ENCODE data around the gene PANX2. TPM values are rescaled to one million over a fixed set of nuclear protein-coding genes. Genes with fewer than 3 reads are reported as not detected.

Gene PANX2
- total RNA-seq, 1 experiment from 2014 or later, result 2.6 TPM

GRCh38 chr22:50174382-50175190 is 4.1 kb downstream of the PANX2 start:
- Histone ChIP-seq H3K4me3 (ENCODE audit: low read depth, low read length) (no peak overlapping the region), H3K4me1 (peaks cover 13% of the 10 kb centered on the region; the same call in 1 of the 2 replicates), H3K27me3 (replicated peaks; ENCODE audit: control insufficient read depth, insufficient read depth, low read length) (no peaks in the 10 kb centered on the region), H3K36me3 (ENCODE audit: control insufficient read depth, insufficient read depth, low read length) (no peaks in the 10 kb centered on the region), H3K9me3 (no peaks in the 10 kb centered on the region)
- no TSS peak for BruUV-seq (replicated peaks)
- peaks cover 3% of the 10 kb centered on the region for H3K27me3 Mint-ChIP-seq (ENCODE audit: insufficient read depth, unreplicated experiment)
- no peaks in the 10 kb centered on the region for H3K9me3 Mint-ChIP-seq (ENCODE audit: unreplicated experiment)
- H3K4me1 Mint-ChIP-seq (ENCODE audit: low read depth, unreplicated experiment), result peaks cover 2% of the 10 kb centered on the region
- H3K27ac Mint-ChIP-seq (ENCODE audit: unreplicated experiment), result no peak overlapping the region
- H3K4me3 Mint-ChIP-seq (ENCODE audit: unreplicated experiment), result no peak overlapping the region
- DNase-seq, result no peak
- intact Hi-C loops (cut with micrococcal nuclease; ENCODE audit: unreplicated experiment), result no loop called here
- no peaks in the 10 kb centered on the region for H3K36me3 Mint-ChIP-seq (ENCODE audit: insufficient read depth, unreplicated experiment)
- CTCF ChIA-PET, result no interaction called here
- POLR2A ChIA-PET, result no interaction called here
- no peak for TF ChIP-seq CTCF (IDR thresholded peaks at IDR 0.05; ENCODE audit: insufficient read depth in 1 of 2, low read depth in 1 of 2, low read length in 1 of 2, severe bottlenecking in 1 of 2, unreplicated experiment in 1 of 2)

DNA sequence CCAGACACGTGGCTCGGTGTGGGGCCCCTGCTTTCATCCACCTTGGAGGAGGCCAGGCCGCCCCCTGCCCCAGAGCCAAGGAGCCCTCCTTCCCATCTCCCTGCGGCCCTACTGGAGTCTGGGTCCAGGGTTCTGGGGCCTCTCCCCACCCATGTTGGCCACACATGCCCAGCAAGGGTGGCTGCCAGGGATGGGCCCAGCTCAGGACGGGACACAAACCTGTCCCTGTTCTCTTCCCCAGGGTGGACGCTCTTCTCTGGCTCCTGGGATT is 4.6 kb downstream of the PANX2 start:
- no peak for DNase-seq
- ChIA-PET CTCF (no interaction called here), POLR2A (no interaction called here)
- H3K4me3 Mint-ChIP-seq (ENCODE audit: unreplicated experiment), result no peak overlapping the region
- H3K27me3 Mint-ChIP-seq (ENCODE audit: insufficient read depth, unreplicated experiment), result peaks cover 3% of the 10 kb centered on the region
- Histone ChIP-seq H3K4me1 (peaks cover 17% of the 10 kb centered on the region; the same call in 1 of the 2 replicates), H3K36me3 (ENCODE audit: control insufficient read depth, insufficient read depth, low read length) (no peaks in the 10 kb centered on the region), H3K9me3 (no peaks in the 10 kb centered on the region), H3K4me3 (ENCODE audit: low read depth, low read length) (no peak overlapping the region), H3K27me3 (replicated peaks; ENCODE audit: control insufficient read depth, insufficient read depth, low read length) (no peaks in the 10 kb centered on the region)
- H3K27ac Mint-ChIP-seq (ENCODE audit: unreplicated experiment), result no peak overlapping the region
- H3K36me3 Mint-ChIP-seq (ENCODE audit: insufficient read depth, unreplicated experiment), result no peaks in the 10 kb centered on the region
- H3K9me3 Mint-ChIP-seq (ENCODE audit: unreplicated experiment), result no peaks in the 10 kb centered on the region
- H3K4me1 Mint-ChIP-seq (ENCODE audit: low read depth, unreplicated experiment), result peaks cover 7% of the 10 kb centered on the region
- BruUV-seq (replicated peaks), result no TSS peak
- intact Hi-C loops (cut with micrococcal nuclease; ENCODE audit: unreplicated experiment), result no loop called here
- no peak for TF ChIP-seq CTCF (IDR thresholded peaks at IDR 0.05; ENCODE audit: insufficient read depth in 1 of 2, low read depth in 1 of 2, low read length in 1 of 2, severe bottlenecking in 1 of 2, unreplicated experiment in 1 of 2)

DNA sequence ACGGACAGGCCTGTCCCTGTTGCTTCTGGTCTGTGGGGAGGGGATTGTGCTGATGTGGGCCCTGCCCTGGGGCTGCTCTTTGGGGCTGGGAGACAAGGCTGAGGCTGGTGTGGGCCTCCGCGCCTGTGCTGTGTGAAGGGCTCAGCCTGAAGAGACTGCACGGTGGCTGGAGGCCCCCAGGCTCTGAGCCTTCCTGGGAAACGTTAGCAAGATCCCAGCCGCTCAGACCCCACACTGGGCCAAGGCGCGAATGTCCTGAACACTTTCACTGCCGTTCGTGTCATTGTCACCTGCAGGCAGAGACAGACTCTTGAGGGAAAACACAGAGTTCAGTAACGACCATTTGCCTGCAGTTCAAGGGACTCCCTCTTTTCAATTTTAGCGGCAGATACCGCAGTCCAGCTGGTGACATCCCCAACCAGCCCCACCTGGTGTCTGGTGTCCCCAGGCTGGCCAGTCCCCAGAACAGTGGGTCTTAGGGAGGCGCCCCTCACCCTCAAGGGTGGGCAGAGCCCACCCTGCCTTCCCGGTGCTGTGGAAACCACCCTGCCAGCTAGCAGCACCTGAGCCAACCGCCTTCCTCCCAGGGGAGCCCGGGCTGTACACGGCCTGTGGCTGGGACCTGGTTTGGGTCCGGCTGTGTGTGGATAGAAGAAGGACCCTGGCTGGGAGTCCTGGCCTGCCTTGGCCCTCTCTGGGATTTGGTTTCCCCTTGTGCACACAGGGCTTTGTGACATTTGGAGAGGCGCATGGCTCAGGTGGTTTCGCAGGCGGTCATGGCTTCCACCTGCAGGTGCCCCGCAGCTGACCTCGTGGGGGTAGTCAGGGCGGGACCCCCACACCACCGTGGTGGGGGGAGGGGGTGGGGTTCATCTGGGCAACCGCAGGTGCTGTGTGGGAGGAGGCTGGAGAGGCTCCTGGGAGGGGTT is 5.7 kb downstream of the PANX2 start:
- H3K36me3 ChIP-seq (ENCODE audit: control insufficient read depth, insufficient read depth, low read length), result no peaks in the 10 kb centered on the region
- peaks cover 15% of the 10 kb centered on the region; the same call in 1 of the 2 replicates for H3K4me1 ChIP-seq
- no peaks in the 10 kb centered on the region for H3K9me3 ChIP-seq
- Mint-ChIP-seq H3K27ac (ENCODE audit: unreplicated experiment) (no peak overlapping the region), H3K27me3 (ENCODE audit: insufficient read depth, unreplicated experiment) (no peaks in the 10 kb centered on the region), H3K4me3 (ENCODE audit: unreplicated experiment) (no peak overlapping the region), H3K9me3 (ENCODE audit: unreplicated experiment) (no peaks in the 10 kb centered on the region), H3K4me1 (ENCODE audit: low read depth, unreplicated experiment) (peaks cover 7% of the 10 kb centered on the region), H3K36me3 (ENCODE audit: insufficient read depth, unreplicated experiment) (no peaks in the 10 kb centered on the region)
- no peaks in the 10 kb centered on the region for H3K27me3 ChIP-seq (replicated peaks; ENCODE audit: control insufficient read depth, insufficient read depth, low read length)
- no peak for TF ChIP-seq CTCF (IDR thresholded peaks at IDR 0.05; ENCODE audit: insufficient read depth in 1 of 2, low read depth in 1 of 2, low read length in 1 of 2, severe bottlenecking in 1 of 2, unreplicated experiment in 1 of 2)
- CTCF ChIA-PET, result no interaction called here
- POLR2A ChIA-PET, result interaction anchor here (0.6 kb wide), 1 partner anchor 75 kb away, joined by 4 read pairs; no protein-coding TSS in a partner anchor
- no peak overlapping the region for H3K4me3 ChIP-seq (ENCODE audit: low read depth, low read length)
- BruUV-seq (replicated peaks), result no TSS peak
- intact Hi-C loops (cut with micrococcal nuclease; ENCODE audit: unreplicated experiment), result no loop called here
- DNase-seq, result no peak

Measured in Caco-2 (cell line).